GM19240 (cell line): ENCODE data around the gene DDIT4.
A peak's percentile ranks its signal among the peaks of the same experiment; 100 is the strongest.
"Not testable (repeated sequence)": the region's sequence is repeated elsewhere in the genome, so short reads cannot be mapped to it uniquely, and the experiment has no call there.

ENCODE experiments used
- DNase-seq: peaks from one replicate; pipeline ENCODE4 v3.0.0; 2011; ENCODE audit warnings: low spot score; ENCODE audit not compliant: insufficient read length

DDIT4 gene

GRCh38 chr10:72273410-72274212 lies at the start of gene DDIT4:
Gene DDIT4 (plus strand): TSS chr10:72273924. CDS start chr10:72274217, 293 bp downstream.
- DNase-seq, result peak; percentile 96

- not testable (repeated sequence) for DNase-seq
Measured at GRCh38 chr10:72224191-72224590, 49.5 kb upstream of the DDIT4 start.

- DNase-seq, result no peak
Measured at GRCh38 chr10:72226418-72227027, 47.2 kb upstream of the DDIT4 start.

- no peak for DNase-seq
Measured at GRCh38 chr10:72227826-72228225, 45.9 kb upstream of the DDIT4 start.

- DNase-seq, result no peak
Measured at GRCh38 chr10:72228318-72228751, 45.4 kb upstream of the DDIT4 start.

GRCh38 chr10:72229261-72230251 lies 44.2 kb upstream of the DDIT4 start:
- no peak for DNase-seq

- no peak for DNase-seq
Measured at GRCh38 chr10:72233621-72234020, 40.1 kb upstream of the DDIT4 start.

GRCh38 chr10:72234560-72235095 lies 39.1 kb upstream of the DDIT4 start:
- no peak for DNase-seq

- DNase-seq, result no peak
Measured at GRCh38 chr10:72235544-72236279, 38.0 kb upstream of the DDIT4 start.

- DNase-seq, result no peak
Measured at GRCh38 chr10:72238392-72239175, 35.1 kb upstream of the DDIT4 start.

- DNase-seq, result no peak
Measured at GRCh38 chr10:72239409-72239808, 34.3 kb upstream of the DDIT4 start.

GRCh38 chr10:72240371-72240770 lies 33.4 kb upstream of the DDIT4 start:
- no peak for DNase-seq

GRCh38 chr10:72241691-72242252 lies 32.0 kb upstream of the DDIT4 start:
- DNase-seq, result no peak

GRCh38 chr10:72242675-72243074 lies 31.0 kb upstream of the DDIT4 start:
- no peak for DNase-seq

- DNase-seq, result no peak
Measured at GRCh38 chr10:72243822-72244437, 29.8 kb upstream of the DDIT4 start.

GRCh38 chr10:72244573-72245038 lies 29.1 kb upstream of the DDIT4 start:
- DNase-seq, result no peak

- DNase-seq, result no peak
Measured at GRCh38 chr10:72245949-72246525, 27.7 kb upstream of the DDIT4 start.

GRCh38 chr10:72248468-72249151 lies 25.1 kb upstream of the DDIT4 start:
- peak; percentile 71 for DNase-seq
